ENCODE results near the gene C2CD5. TPM values are rescaled to one million over a fixed set of nuclear protein-coding genes. Genes with fewer than 3 reads are reported as not detected.

Gene C2CD5
- total RNA-seq, 2 donors from 2014 or later = 26.6 to 37.6 TPM

DNA sequence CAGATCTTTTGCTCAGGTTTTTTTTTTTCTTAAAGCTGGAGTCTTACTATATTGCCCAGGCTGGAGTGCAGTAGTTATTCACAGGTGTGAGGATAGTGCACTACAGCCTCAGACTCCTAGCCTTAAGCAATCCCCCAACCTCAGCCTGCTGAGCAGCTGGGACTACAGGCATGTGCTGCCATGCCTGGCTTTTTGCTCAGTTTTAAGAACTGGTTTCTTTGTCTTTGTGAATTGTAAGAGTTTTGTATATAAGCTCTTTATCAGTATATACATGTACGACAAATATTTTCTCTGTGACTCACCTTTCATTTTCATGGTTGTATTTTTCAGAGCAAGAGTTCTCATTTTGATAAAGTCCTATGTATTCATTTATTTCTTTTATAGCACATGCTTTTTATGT, 33.3 kb upstream of the C2CD5 start:
- Histone ChIP-seq H3K36me3 (no peaks in the 10 kb centered on the region), H3K27ac (no peak overlapping the region), H3K27me3 (replicated peaks; ENCODE audit: insufficient read depth) (no peaks in the 10 kb centered on the region), H3K9me3 (no peaks in the 10 kb centered on the region), H3K4me3 (no peak overlapping the region), H3K4me1 (replicated peaks) (no peaks in the 10 kb centered on the region)
- intact Hi-C loops (cut with DNase I) = no loop called here
- WGBS = 55% methylated on average over 1 of the region's 1 CpG
- TF ChIP-seq, protein P1, sequence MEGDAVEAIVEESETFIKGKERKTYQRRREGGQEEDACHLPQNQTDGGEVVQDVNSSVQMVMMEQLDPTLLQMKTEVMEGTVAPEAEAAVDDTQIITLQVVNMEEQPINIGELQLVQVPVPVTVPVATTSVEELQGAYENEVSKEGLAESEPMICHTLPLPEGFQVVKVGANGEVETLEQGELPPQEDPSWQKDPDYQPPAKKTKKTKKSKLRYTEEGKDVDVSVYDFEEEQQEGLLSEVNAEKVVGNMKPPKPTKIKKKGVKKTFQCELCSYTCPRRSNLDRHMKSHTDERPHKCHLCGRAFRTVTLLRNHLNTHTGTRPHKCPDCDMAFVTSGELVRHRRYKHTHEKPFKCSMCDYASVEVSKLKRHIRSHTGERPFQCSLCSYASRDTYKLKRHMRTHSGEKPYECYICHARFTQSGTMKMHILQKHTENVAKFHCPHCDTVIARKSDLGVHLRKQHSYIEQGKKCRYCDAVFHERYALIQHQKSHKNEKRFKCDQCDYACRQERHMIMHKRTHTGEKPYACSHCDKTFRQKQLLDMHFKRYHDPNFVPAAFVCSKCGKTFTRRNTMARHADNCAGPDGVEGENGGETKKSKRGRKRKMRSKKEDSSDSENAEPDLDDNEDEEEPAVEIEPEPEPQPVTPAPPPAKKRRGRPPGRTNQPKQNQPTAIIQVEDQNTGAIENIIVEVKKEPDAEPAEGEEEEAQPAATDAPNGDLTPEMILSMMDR (IDR thresholded peaks at IDR 0.05) = no peak
- TF ChIP-seq POLR2AphosphoS5 (IDR thresholded peaks at IDR 0.05) (no peak), POLR2A (IDR thresholded peaks at IDR 0.05) (no peak)
- no peak for DNase-seq (ENCODE audit: low spot score)

DNA sequence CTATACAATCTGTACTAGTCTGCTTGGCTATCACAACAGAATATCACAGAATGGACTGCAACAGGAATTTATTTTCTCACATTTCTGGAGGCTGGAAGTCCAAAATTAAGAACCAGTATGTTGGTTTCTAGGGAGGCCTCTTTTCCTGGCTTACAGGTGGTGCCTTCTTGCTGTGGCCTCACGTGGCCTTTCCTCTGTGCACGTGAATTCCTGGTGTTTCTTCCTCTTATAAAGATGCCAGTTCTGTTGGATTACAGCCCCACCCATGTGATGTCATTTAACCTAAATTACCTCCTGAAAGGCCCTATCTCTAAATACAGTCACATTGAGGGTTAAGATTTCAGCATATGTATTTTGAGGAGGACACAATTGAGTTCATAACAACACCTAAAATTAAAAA, 32.1 kb upstream of the C2CD5 start:
- Histone ChIP-seq H3K4me1 (replicated peaks) (no peaks in the 10 kb centered on the region), H3K36me3 (no peaks in the 10 kb centered on the region), H3K4me3 (no peak overlapping the region), H3K27me3 (replicated peaks; ENCODE audit: insufficient read depth) (no peaks in the 10 kb centered on the region), H3K27ac (no peak overlapping the region), H3K9me3 (no peaks in the 10 kb centered on the region)
- TF ChIP-seq, protein P1 (IDR thresholded peaks at IDR 0.05) = no peak
- TF ChIP-seq POLR2AphosphoS5 (IDR thresholded peaks at IDR 0.05) (no peak), POLR2A (IDR thresholded peaks at IDR 0.05) (no peak)
- no peak for DNase-seq (ENCODE audit: low spot score)
- intact Hi-C loops (cut with DNase I) = no loop called here
- WGBS = 71% methylated on average over 2 of the region's 2 CpGs

DNA sequence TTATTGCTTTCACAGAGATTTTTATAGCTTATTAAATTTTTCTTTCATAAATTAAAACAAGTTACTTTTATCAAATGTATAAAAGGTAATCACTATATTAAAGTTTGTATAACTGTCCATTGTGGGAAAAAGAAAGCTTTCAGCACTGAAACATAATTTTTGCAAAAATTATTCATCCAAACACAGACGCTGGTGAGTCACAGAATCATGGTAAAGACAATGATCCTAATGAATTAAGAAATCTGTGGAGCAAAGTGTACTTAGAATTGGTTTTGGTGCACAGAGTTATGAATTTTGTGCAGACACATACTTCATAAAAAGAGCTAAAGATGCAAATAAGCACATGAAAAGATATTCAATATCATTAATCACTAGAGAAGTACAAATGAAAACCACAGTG, 31.7 kb upstream of the C2CD5 start:
- H3K4me1 ChIP-seq (replicated peaks) = no peaks in the 10 kb centered on the region
- no peak overlapping the region for H3K27ac ChIP-seq
- no peaks in the 10 kb centered on the region for H3K36me3 ChIP-seq
- H3K9me3 ChIP-seq = no peaks in the 10 kb centered on the region
- TF ChIP-seq POLR2A (IDR thresholded peaks at IDR 0.05) (no peak), POLR2AphosphoS5 (IDR thresholded peaks at IDR 0.05) (no peak)
- TF ChIP-seq, protein P1 (IDR thresholded peaks at IDR 0.05) = no peak
- DNase-seq (ENCODE audit: low spot score) = no peak
- WGBS = 89% methylated on average over 1 of the region's 1 CpG
- H3K4me3 ChIP-seq = no peak overlapping the region
- H3K27me3 ChIP-seq (replicated peaks; ENCODE audit: insufficient read depth) = no peaks in the 10 kb centered on the region
- intact Hi-C loops (cut with DNase I) = no loop called here

DNA sequence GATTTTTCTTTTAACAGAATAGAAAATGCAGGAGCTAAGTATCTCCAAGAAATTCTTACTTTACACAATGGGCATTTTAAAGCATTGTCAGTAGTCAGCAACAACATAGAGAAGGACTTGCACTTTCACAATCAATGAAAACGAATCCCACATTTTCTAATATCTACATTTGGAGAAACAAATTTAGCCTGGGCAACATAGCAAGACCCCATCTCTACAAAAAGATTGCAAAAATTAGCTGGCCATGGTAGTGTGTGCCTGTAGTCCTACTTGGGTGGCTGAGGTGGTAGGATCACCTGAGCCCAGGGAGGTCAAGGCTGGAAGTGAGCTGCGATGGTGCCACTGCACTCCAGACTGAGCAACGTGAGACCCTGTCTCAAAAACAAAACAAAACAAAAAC, 30.6 kb upstream of the C2CD5 start:
- Histone ChIP-seq H3K27me3 (replicated peaks; ENCODE audit: insufficient read depth) (no peaks in the 10 kb centered on the region), H3K4me3 (no peak overlapping the region), H3K9me3 (no peaks in the 10 kb centered on the region), H3K36me3 (no peaks in the 10 kb centered on the region), H3K27ac (no peak overlapping the region), H3K4me1 (replicated peaks) (no peaks in the 10 kb centered on the region)
- intact Hi-C loops (cut with DNase I) = no loop called here
- TF ChIP-seq POLR2AphosphoS5 (IDR thresholded peaks at IDR 0.05) = no peak
- TF ChIP-seq, protein P1 (IDR thresholded peaks at IDR 0.05) = no peak
- no peak for TF ChIP-seq POLR2A (IDR thresholded peaks at IDR 0.05)
- 95% methylated on average over 3 of the region's 3 CpGs for WGBS
- no peak for DNase-seq (ENCODE audit: low spot score)

DNA sequence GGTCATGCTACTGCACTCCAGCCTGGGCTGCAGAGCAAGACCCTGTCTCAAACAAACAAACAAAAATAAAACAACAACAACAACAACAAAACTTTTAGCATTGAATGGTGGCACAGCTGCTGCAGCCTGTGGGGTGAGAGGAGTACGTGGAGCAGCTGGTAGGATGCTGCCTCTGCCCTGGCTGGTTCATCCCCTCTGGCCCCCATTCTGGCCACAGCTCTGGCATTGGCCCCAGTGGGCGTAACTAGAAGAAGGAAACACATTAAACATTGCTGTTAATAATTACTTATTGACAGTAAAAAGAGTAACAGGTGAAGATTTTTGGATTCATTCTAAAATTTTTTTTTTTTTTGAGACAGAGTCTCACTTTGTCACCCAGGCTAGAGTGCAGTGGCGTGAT, 28.8 kb upstream of the C2CD5 start:
- H3K9me3 ChIP-seq = no peaks in the 10 kb centered on the region
- H3K4me1 ChIP-seq (replicated peaks) = no peaks in the 10 kb centered on the region
- no peak overlapping the region for H3K4me3 ChIP-seq
- intact Hi-C loops (cut with DNase I) = no loop called here
- H3K36me3 ChIP-seq = no peaks in the 10 kb centered on the region
- H3K27ac ChIP-seq = no peak overlapping the region
- no peak for DNase-seq (ENCODE audit: low spot score)
- WGBS = 58% methylated on average over 3 of the region's 3 CpGs
- no peaks in the 10 kb centered on the region for H3K27me3 ChIP-seq (replicated peaks; ENCODE audit: insufficient read depth)
- TF ChIP-seq, protein P1 (IDR thresholded peaks at IDR 0.05) = no peak
- no peak for TF ChIP-seq POLR2A (IDR thresholded peaks at IDR 0.05)

All from prostate gland (tissue), 2 donors.